MM.1S (cell line): ENCODE results near the gene CALHM3.

Experiments
- CTCF ChIP-seq: fragments of 300-600 bp; sonication (generic); IDR thresholded peaks from 2 replicates; pipeline ENCODE4 v1.5.1; 2016; ENCODE audit warnings: antibody characterized with exemption, low read length, mixed read lengths
- EZH2 ChIP-seq: fragments of 300-600 bp; sonication (generic); optimal IDR thresholded peaks from 2 replicates; pipeline ENCODE3; 2017; ENCODE audit warnings: low read depth, mild to moderate bottlenecking, antibody characterized with exemption, low read length, mixed read lengths
- EZH2phosphoT487 ChIP-seq: fragments of 300-600 bp; sonication (generic); IDR thresholded peaks from 2 replicates; pipeline ENCODE4 v1.6.1; 2018; ENCODE audit warnings: antibody characterized with exemption, low read length

GRCh38 chr10:103498936-103499638 is 20.0 kb upstream of the CALHM3 start:
- TF ChIP-seq CTCF (no peak), EZH2 (no peak), EZH2phosphoT487 (no peak)
